HG02884 (cell line): ENCODE results near the gene C6orf47.

ENCODE experiments used
- ATAC-seq: cut with Tn5 transposase; IDR thresholded peaks from one replicate; pipeline ENCODE4 v1.9.1; 2021; ENCODE audit warnings: mild to moderate bottlenecking, moderate library complexity; ENCODE audit not compliant: unreplicated experiment

The C6orf47 gene

DNA sequence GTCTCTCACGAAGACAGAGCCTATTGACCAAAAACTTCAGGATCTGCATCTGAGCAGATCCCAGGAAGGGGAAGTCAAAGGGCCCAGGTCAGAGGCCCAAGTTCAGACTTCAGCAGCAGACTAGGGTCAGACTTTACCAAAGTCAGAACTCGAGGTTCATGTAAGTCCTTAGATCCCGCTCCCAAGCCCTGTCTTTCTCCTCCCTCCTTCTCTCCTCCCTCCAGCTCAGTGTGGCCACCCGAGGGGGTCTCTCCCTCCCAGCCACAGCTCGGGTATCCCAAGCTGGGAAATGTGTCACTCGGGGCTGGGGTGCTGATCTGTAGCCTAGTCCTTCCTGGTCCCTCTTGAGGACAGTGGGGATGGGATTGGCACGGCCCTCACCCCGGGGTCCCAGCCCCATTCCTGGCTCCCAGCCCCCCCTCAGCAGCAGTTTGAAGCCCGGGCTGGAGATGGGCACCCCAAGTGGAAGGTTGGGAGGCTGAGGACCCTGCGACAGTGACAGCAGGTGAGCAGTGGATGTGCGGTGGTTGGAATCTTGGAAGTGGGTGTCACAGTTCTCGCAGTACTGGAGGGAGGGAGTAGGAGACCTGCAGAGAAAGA is 1.6 kb upstream of the C6orf47 start:
- ATAC-seq = no peak

- no peak for ATAC-seq
Observed at GRCh38 chr6:31661262-31662123, 915 bp upstream of the C6orf47 start.

DNA sequence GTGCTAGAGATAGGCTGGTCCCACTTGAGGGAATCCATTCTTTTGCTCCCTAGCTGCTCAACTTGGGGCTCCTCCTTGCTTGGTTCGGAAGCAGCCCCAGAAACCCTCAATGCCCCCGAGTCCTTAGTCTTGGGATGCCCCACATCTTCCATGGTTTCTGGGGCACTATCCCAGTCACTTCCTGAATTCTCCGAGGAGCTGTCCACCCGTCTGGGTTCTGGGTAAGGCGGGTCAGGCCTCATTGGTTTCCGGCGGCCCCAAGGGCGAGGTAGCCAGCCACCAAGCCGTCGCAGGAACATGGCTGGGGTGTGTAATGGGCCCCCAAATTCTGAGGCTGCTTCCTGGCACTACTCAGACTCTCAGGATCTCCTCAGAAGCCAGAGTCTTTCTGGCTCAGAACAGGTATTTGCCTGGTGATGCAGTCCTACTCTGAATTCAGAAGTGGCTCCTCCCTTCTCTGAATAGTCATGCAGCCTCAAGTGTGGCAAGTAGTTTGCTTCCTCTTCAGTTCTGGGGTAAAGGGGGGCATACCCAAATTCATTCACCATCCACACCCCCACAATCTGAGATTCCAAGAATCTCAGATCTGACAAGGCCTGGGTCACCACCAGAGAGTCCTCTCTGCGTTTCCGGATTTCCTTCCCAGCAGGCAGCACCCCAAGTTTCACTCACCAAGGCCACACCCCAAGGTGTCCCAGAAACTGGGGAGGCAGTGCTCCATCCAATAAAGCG is 763 bp downstream of the C6orf47 start:
- ATAC-seq = no peak

DNA sequence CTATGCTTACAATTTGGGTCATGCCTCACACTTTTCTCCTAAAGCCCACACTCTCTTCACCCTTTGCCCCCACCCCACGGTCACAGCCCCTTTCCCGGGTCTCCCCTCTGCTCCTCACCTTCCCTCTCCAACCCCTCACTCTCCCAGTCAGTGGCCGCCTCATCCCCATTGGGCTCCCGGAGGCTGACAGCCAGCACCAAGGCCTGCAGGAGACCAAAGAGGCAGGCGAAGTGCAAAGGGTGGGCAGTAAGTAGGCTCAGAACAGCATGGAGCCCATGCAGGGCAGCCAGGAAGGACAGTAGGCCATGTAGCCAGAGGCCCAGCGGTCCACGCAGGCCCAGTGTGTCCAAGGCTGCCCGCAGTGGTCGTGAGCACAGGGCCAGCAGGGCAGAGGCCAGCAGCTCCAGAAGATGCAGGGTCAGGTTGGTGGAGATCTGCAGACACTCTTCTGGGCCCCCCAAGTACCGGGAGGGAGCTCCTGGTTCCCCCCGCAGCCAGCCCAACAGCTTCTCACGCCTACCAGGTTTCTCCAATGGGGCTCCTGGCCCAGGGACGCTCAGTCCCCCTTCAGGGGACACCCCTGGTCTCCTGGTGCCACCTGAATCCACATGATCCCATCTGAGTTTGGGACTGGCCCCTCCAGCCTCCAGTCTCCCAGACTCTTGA is 1.5 kb downstream of the C6orf47 start:
- no peak for ATAC-seq

- no peak for ATAC-seq
Observed at GRCh38 chr6:31658158-31658688, 2.4 kb downstream of the C6orf47 start.

GRCh38 chr6:31657406-31658157 is 3.0 kb downstream of the C6orf47 start:
- no peak for ATAC-seq

GRCh38 chr6:31655349-31656237 is 5.0 kb downstream of the C6orf47 start, which contains the start of gene APOM:
APOM (plus strand) TSS chr6:31655894; CDS start chr6:31655967, 73 bp downstream.
- no peak for ATAC-seq

DNA sequence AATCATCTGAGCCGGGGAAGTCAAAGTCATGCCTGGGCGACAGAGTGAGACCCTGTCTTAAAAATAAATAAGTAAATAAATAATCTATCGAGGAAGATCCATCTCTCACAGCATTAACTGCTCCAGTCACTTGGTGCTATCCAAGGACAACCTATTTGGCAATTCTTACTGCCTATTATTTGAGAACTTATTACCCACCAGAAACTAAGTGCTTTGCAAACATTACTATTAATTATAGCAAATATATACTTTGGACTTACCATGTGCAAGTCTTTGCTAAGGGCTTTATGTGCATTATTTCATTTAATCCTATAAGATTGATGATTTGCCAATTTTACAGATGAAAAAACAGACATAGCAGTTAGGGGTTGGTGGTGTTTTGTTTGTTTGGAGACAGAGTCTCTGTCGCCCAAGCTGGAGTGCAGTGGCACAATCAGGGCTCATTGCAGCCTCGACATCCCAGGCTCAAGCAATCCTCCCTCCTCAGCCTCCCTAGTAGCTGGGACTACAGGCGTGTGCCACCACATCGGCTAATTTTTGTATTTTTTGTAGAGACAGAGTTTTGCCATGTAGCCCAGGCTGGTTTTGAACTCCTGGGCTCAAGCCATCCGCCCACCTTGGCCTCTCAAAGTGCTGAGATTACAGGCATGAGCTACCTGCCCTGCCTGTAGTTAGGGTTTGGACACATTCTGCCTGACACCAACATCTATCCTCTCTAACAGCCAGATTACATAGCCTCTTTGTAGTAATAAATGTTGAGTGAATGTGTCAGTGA is 5.8 kb downstream of the C6orf47 start:
- no peak for ATAC-seq

GRCh38 chr6:31652925-31653724 is 7.5 kb downstream of the C6orf47 start:
- ATAC-seq = peak; percentile 51

DNA sequence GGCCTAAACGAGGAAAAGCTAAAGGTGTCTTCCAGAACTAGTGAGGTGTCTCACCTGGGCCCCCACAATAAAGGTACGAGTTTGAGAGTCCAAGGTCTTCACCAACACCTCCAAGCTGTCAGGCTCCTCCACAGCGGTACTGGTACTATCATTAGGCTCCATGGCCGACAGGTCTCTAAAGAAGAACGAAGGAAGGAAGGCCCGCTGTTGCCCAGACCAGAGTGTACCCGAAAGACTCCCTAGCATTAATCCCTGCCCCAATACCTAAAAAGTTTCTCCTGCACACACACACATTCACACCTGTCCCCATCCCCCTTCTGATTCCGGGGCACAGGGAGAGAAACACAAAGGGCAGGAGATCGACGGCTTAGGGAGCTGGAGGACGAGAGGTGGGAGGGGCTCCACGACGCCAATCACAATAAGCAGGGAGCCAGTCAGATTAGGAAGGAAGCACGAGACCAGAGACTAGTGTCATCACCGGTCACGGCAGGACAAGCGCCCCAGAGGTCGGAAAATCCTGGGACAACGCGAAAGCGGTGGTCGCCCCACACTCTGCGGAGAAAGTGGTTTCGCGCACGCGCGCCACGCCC is 8.9 kb downstream of the C6orf47 start:
- peak; percentile 24 for ATAC-seq

GRCh38 chr6:31645325-31645724 is 15.3 kb downstream of the C6orf47 start:
- no peak for ATAC-seq

DNA sequence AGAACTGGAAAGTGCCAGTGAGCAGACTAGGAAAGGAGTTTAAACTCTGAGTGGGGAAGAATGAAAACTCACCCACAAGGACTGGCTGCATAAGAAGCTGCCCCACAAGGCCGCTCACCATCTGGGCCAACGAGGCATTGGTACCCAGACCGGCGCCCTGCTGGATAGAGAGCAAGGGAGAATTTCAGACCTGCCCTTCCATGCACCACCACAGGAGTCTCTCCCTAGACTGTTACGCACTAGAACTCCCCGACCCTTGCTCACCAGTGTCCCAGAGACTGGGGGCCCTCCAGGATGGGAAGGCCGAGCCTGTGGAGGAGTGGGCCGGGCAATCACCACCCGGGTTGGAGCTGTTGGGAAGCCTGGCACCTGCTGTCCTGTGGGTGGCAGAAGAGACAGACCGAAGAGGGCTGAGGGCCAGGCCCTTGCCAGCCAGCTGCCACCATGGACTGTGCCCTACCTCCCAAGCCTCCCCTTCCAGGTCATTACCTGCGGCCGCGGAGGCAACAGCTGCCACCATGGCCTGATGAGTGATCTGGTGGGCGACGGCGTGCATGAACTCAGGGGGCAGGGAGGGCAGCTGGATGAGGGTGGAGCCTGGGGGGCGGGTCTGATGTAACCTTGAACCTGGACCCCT is 16.6 kb downstream of the C6orf47 start:
- ATAC-seq = no peak

DNA sequence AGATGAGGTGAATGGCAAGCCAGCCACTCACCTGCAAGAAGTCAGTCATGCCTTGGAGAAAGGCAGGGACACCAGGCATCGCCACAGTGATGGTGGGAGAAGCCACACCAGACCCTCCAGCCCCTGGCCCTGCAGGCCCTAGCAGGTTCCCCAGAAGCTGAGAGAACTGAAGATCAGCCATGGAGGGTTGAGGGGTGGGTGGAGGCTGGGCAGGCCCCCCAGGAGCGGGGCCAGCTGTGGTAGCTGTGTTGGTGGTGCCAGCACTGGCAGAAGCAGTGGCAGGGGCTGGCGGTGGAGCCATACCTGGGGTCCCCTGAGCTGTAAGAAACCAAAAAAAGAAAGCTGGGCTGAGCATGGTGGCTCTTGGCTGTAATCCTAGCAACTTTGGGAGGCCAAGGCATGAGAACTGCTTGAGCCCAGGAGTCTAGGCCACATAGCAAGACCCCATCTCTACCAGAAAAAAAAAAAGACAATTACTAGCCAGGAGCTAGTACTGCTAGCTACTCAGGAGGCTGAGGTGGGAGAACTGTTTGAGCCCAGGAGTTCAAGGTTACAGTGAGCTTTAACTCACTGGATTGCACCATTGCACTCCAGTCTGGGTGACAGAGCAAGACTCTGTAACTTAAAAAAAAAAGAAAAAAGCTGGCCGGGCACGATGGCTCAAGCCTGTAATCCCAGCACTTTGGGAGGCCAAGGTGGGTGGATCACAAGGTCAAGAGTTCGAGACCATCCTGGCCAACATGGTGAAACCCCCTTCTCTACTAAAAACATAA is 17.6 kb downstream of the C6orf47 start:
- ATAC-seq = no peak

DNA sequence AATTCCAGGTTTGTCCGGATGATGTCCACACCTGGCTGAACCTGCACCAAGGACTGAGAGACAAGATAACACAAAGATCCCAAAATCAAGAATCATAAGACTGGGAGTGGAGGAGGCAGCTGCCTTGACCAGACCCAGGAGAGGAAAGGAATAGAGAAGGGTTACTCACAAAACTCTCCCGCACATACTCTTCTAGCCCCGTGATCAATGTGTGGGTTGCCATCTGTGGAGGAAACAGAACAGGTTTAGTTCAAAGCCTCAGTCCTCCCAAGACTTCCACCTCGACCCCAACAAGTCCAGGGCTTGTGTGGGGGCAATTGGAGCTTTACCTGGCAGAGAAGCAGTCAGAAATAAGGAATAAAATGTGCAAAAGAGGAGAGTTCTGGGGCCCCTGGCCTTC is 19.2 kb downstream of the C6orf47 start:
- no peak for ATAC-seq

GRCh38 chr6:31640612-31641011 is 20.0 kb downstream of the C6orf47 start:
- no peak for ATAC-seq

DNA sequence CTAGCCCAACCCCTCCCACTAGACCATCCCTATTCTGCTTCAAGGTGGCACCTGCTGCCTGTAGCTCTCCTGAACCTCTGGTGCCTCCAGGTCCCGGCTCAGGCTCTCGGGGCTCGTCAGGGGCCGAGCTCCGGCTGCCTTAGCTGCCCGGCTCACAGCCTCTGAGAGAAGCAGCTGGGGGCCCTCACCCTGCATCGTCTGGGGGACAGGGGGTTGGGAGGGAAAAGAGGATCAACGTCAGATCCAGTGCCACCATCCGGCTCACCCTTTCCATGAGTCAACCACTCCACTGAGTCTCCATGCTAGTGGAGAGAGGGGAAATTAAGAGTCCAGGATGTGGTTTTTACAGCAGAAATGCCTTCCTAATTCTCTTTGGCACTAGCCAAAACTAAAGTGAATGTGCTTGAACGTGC is 21.1 kb downstream of the C6orf47 start:
- ATAC-seq = no peak
